Activated naive CD4-positive, alpha-beta T cell treated with Interleukin-2 at 50 U/mL for 16 hours (primary cell): ENCODE data around the gene KICS2.
"Not testable (repeated sequence)": the region's sequence is repeated elsewhere in the genome, so short reads cannot be mapped to it uniquely, and the experiment has no call there.

Source experiments
- DNase-seq: peaks from one replicate; pipeline ENCODE4 v3.0.0-alpha.2; 2020

KICS2 gene

GRCh38 chr12:64222009-64222765 lies at the start of gene KICS2:
TSS of gene KICS2 (minus strand) at chr12:64222296. CDS start at chr12:64222237, 59 bp downstream.
- DNase-seq, result peak; percentile 91

- DNase-seq, result no peak
Observed at GRCh38 chr12:64270411-64270810, 48.3 kb upstream of the KICS2 start.

- no peak for DNase-seq
Observed at GRCh38 chr12:64269161-64269560, 47.1 kb upstream of the KICS2 start.

- no peak for DNase-seq
Observed at GRCh38 chr12:64268409-64268808, 46.3 kb upstream of the KICS2 start.

- no peak for DNase-seq
Observed at GRCh38 chr12:64265839-64266238, 43.7 kb upstream of the KICS2 start.

GRCh38 chr12:64261813-64262212 lies 39.7 kb upstream of the KICS2 start:
- DNase-seq, result no peak

GRCh38 chr12:64258576-64258975 lies 36.5 kb upstream of the KICS2 start:
- no peak for DNase-seq

GRCh38 chr12:64256166-64256800 lies 34.2 kb upstream of the KICS2 start:
- DNase-seq, result no peak

GRCh38 chr12:64255249-64255648 lies 33.2 kb upstream of the KICS2 start:
- DNase-seq, result no peak

GRCh38 chr12:64253356-64253755 lies 31.3 kb upstream of the KICS2 start:
- no peak for DNase-seq

GRCh38 chr12:64252681-64253080 lies 30.6 kb upstream of the KICS2 start:
- no peak for DNase-seq

GRCh38 chr12:64243809-64244208 lies 21.7 kb upstream of the KICS2 start:
- DNase-seq, result no peak

GRCh38 chr12:64240781-64241180 lies 18.7 kb upstream of the KICS2 start:
- no peak for DNase-seq

- no peak for DNase-seq
Observed at GRCh38 chr12:64237382-64237781, 15.3 kb upstream of the KICS2 start.

GRCh38 chr12:64236549-64236948 lies 14.5 kb upstream of the KICS2 start:
- no peak for DNase-seq

- no peak for DNase-seq
Observed at GRCh38 chr12:64232196-64232595, 10.1 kb upstream of the KICS2 start.

- no peak for DNase-seq
Observed at GRCh38 chr12:64229796-64230195, 7.7 kb upstream of the KICS2 start.

GRCh38 chr12:64229240-64229639 lies 7.1 kb upstream of the KICS2 start:
- DNase-seq, result no peak

- no peak for DNase-seq
Observed at GRCh38 chr12:64225626-64226025, 3.5 kb upstream of the KICS2 start.

- peak; percentile 61 for DNase-seq
Observed at GRCh38 chr12:64221651-64222008, 466 bp downstream of the KICS2 start.

GRCh38 chr12:64220046-64220445 lies 2.0 kb downstream of the KICS2 start:
- DNase-seq, result no peak

GRCh38 chr12:64219145-64219544 lies 3.0 kb downstream of the KICS2 start:
- no peak for DNase-seq

GRCh38 chr12:64218597-64218996 lies 3.5 kb downstream of the KICS2 start:
- DNase-seq, result no peak

GRCh38 chr12:64217643-64218042 lies 4.5 kb downstream of the KICS2 start:
- DNase-seq, result not testable (repeated sequence)

- no peak for DNase-seq
Observed at GRCh38 chr12:64216239-64216638, 5.9 kb downstream of the KICS2 start.
